GM21390 (cell line): ENCODE measurements around the gene DRD5.
A peak's percentile ranks its signal among the peaks of the same experiment; 100 is the strongest.

Experiments used
- ATAC-seq: cut with Tn5 transposase; IDR thresholded peaks from one replicate; pipeline ENCODE4 v1.9.1; 2021; ENCODE audit not compliant: unreplicated experiment

DRD5 gene

DNA sequence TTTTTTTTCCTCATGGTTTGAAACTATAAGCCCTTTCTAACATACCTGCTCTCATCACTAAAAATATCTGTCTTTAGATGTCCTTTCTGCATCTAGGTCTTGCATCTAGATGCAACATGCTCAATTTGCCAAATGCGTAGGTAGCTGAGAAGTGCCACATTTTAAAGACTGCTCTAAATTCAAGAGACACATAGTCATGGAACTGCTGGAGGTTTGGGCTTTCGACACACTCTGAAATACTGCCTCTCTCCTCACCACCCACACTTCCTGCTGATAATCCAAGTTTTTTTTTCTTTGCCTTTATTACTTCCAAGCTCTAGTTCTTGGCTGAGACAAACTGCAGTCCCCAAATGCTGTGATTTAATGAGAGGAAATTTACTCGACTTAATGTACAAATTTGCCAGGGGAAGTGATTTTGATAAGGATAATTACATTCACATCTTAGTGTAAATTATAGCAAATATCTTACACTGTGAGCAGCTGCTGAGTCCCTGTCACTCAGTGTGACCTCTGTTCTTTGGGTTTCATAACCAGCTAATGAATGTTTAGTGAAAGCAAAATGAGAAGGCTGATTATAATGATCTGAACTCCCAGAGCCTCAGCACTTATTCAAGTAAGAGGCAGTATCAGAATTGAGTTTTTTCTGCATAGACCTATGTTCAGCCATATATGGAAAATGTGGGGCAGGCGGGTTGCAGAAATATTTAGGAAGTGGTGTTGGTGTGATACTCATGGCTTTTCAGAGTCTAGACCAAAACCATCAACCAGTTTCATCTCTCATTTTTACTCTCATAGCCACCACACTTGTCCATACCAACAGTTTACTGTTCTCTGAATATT lies 31.3 kb downstream of the DRD5 start:
- ATAC-seq: peak; percentile 91

DNA sequence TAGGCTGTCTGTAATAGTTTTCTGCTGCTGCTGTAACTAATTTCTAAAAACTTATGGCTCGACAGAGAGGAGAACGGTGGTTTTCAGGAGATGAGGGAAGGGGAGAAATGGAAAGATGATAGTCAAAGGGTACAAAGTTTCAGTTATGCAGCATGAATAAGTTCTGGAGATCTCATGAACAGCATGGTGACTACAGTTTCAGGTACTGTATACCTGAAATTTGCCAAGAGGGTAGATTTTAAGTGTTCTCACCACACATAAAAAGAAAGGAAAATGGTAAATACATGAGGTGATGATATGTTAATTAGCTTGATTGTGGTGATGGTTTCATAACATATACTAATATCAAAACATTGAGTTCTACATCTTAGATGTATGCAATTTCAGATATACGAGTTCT lies 34.9 kb downstream of the DRD5 start:
- no peak for ATAC-seq

- ATAC-seq: no peak
Observed at GRCh38 chr4:9820343-9820742, 38.9 kb downstream of the DRD5 start.

DNA sequence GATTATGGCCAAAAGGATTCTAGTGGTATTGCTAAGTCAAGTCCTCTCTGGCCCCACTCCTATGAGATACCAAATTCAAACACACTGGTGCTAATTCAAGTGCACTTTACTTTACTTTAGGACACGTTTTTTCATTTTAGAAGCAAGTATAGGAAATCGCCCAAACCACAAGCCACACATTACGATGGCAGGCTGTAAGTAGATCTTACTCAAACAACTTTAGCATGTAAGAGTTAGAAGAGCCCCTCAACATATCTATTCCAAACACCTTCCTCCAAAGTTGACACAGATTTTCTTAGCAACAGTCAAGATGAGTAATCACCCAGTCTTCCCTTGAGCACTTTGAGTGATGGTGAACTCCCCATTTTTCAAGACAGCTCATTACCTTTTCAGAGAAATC lies 43.6 kb downstream of the DRD5 start:
- no peak for ATAC-seq

DNA sequence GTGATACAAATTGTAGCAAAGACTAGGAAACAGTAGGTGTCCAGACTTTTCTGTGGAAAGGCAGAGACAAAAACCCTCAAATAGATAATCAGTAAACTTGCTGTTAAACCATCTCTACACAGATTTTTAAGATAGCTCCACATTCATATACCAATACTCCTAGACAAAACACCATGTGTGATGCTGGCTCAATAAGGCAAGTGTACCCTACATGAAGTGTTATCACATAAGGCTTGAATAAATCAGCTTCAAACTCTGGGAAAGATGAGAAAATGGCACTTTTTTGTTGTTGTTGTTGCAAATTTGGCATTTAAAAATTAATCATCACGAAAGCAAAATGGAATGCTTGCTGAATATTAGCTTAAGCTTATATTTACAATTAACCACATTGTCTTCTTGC lies 45.1 kb downstream of the DRD5 start:
- no peak for ATAC-seq

DNA sequence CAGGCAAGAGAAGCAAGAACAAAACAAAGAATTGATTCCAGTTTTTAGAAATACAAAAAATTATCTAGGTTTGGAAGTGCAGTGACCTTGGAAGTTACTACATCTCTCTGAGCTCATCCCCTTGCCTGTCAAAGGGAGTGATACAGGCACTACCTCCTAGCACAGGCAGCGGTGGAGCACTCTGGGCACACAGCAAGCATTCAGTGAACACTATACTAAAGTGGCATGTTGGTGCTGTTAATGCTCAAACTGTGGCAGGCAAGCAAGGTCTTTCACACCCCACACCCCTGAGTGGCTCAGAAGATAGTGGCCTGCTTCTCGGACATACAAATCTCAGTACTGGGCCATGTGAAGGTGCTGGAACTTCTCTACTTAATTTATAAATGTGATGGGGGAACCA lies 51.2 kb downstream of the DRD5 start:
- ATAC-seq: no peak

- no peak for ATAC-seq
Observed at GRCh38 chr4:9833421-9833820, 52.0 kb downstream of the DRD5 start.
